Measurements from ENCODE around the gene PAK1.
A peak's percentile ranks its signal among the peaks of the same experiment; 100 is the strongest.
"Not testable (repeated sequence)": the region's sequence is repeated elsewhere in the genome, so short reads cannot be mapped to it uniquely, and the experiment has no call there.

The PAK1 gene

DNA sequence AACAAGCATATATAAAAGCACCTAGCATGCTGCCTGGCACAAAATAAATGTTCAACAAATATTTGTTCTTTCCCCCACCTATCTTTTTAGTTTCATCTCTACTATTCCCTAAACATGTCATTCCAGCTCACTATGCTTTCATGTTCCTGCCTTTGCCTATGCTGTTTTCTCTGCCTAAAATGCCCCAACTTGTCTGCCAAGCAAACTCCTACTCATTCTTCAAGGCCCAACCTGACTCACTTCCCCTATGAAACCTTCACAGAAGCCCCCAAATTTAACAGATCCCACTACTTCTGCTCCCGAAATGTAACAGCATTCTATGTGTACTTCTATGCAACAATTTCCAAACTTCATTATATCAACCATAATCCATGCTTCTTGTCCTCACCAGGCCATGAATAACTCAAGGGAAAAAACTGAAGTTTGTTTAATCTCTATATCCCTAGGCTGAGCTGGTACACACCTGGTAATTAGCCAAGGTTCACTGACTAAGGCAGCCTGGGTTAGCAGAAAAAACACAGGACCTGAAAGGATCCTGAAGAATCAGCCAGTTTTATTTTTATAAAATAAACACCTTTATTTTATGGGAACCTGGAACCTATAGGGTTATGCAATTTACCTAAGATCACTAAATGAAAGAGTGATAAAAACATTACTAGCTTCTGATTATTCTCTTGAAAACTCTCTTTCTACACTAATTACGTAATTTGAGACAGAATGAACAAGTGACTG, 72.2 kb downstream of the PAK1 start:
- DNase-seq (ENCODE audit: low spot score), result no peak

GRCh38 chr11:77400775-77401449, 73.0 kb downstream of the PAK1 start:
- DNase-seq (ENCODE audit: low spot score), result no peak

DNA sequence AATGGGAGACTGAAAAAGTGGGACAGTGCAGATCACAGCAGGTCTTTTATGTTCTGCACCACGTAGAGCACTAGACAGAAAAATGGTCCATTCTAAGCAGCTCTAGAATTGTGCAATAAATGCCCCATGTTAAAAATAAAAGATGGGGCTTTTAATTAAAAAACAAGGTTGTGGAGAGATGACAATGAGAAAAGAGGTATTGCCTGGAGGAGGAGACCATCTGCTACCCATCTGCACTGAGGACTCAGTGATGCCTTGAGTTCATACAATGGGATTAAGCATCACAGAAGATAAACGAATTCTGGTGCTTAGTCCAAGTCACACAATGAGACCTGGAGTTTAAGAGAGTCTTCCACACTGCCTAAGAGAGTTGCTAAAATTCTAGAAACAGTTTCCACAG, 73.6 kb downstream of the PAK1 start:
- no peak for DNase-seq (ENCODE audit: low spot score)

- no peak for DNase-seq (ENCODE audit: low spot score)
These were observed 76.3 kb downstream of the PAK1 start for GRCh38 chr11:77397631-77398030.

GRCh38 chr11:77396911-77397310, 77.0 kb downstream of the PAK1 start:
- no peak for DNase-seq (ENCODE audit: low spot score)

DNA sequence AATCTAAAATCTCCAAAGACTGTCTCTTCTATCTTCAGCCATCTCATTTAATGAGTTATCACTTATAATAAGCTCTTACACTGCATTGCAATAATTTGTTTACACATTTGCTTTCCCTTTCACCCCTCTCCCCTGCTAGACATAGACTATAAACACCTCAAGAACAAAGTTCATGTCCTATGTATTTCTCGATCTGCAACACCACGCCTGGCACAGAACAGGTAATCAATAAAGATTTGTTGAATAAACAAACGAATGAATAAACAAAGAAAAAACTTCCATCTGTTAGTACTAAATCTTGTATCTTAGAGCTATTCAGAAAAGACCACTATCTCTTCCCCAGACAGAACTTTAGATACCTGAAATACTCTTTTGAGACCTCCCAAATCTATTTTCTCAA, 77.6 kb downstream of the PAK1 start:
- no peak for DNase-seq (ENCODE audit: low spot score)

DNA sequence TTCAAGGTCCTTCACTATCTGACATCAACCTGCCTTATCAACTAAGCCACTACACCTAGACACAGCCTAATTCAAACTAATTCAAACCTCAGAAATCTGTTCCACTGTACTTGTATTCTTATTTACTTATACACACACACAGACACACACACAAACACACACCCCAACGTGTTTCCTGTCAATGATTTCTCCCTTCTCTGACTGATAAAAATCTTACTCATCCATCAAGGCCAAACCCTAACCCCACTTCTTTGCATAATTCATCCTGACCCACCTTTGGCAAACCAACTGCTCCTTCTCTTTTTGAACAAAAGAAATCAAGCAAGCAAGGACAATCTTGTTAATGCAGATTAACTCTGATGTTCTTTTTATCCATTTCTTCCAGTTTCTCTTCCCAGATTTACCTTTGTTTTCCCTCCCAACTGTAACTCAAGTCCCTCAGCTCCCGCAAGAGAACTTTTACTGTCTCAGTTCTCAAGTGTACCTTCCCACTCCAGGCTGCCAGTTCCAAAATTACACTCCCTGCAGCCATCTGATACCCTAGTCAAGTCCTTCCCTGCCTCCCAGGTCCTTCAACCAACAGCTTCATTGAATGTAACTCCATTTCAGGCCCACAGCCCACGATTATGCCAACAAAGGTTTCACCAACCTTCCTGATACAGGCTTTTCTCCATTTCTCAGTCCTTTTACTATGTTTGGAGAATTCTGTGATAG, 78.3 kb downstream of the PAK1 start:
- DNase-seq (ENCODE audit: low spot score), result no peak

DNA sequence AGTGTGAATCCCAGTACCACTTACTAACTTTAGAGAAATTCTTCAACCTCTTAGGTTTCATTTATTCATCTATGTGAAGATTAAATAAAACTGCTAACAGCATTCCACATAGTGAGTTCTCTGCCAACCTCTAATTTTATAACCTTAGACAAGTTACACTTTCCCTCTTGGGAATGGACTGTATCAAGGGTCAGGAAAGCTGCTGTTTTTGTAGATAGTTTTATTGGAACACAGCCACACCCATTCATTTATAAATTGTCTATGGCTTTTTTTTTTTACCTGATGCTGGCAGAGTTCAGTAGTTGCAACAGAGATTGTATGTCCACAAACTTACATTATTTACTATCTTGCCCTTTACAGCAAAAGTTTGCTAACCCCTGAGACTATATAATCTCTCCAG, 81.1 kb downstream of the PAK1 start:
- DNase-seq (ENCODE audit: low spot score), result no peak

DNA sequence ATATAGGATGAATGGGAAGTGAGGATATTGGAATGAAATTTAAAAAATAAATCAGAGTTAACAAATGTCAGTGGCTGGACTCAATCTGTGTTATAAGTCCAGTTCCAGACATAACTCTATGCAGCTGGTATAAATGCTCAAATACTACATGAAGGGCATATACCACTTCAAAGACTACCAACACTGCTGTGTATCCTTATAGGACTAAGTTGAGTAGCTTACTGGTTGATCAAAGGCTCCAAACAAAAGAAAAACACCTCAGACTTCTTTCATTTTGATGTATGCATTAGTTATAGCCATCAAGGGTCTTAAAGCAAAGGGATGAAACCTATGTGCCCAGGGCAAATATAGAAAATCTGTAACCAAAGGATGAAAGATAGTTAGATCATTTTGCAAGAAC, 86.2 kb downstream of the PAK1 start:
- no peak for DNase-seq (ENCODE audit: low spot score)

DNA sequence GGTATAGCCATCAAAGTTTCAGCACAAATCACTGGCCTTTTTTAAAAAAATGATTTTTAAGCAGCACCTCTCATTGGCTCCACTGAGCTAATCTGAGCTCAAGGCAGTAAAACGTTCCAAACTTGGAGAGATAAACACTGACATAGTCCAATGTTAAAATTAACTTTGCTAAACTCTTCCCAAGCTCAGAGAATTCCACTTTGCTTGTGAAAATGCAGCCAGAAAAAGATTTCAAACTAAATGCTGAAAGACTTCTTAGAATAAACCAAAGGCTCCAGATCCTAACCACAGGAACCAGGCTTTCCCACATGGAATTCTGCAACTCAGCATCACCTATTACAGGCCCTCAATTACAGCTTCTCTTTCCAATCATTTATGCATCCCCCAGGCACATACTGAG, 87.7 kb downstream of the PAK1 start:
- no peak for DNase-seq (ENCODE audit: low spot score)

DNA sequence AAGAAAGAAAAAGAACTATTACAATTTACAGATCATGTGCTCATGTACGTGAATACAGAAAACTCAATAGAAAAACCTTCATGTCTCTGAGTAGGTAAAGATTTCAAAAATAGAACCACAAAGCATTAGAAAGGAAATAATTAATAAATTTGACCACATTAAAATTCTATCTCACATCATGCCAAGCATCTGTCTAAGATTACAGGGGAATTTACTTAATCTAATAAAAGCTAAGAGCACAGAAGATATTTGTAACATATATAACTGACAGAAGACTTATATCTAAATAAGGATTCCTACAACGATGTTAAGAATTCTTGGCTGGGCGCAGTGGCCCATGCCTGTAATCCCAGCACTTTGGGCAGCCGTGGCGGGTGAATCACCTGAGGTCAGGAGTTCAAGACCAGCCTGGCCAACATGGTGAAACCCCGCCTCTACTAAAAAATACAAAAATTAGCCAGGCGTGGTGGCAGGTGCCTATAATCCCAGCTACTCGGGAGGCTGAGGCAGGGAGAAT, 88.6 kb downstream of the PAK1 start:
- DNase-seq (ENCODE audit: low spot score), result not testable (repeated sequence)

- no peak for DNase-seq (ENCODE audit: low spot score)
These were observed 89.3 kb downstream of the PAK1 start for GRCh38 chr11:77384571-77384970.

- DNase-seq (ENCODE audit: low spot score), result not testable (repeated sequence)
These were observed 90.5 kb downstream of the PAK1 start for GRCh38 chr11:77383349-77383748.

GRCh38 chr11:77381729-77382665, 91.9 kb downstream of the PAK1 start:
- peak; percentile 45 for DNase-seq (ENCODE audit: low spot score)

- no peak for DNase-seq (ENCODE audit: low spot score)
These were observed 94.0 kb downstream of the PAK1 start for GRCh38 chr11:77379934-77380333.

- no peak for DNase-seq (ENCODE audit: low spot score)
These were observed 94.6 kb downstream of the PAK1 start for GRCh38 chr11:77379253-77379652.

DNA sequence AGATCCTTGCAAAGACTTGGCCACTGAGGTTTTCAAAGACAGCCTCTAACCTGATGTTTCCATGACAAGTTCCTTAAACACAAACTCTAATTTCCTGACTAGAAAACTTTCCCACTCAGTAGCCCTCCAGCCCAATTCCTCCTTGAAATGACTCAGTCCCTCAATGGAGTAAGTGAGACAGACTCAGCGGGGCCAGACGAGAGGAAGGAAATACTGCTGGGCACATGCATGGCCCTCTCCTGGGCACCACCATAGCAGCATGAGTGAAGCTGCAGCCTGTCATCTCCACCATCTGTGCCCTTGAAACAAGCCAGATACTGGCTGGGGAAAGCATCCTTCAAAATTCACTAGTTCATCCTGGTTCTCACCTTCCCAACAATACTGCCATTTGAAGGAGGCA, 96.2 kb downstream of the PAK1 start:
- DNase-seq (ENCODE audit: low spot score), result no peak

- DNase-seq (ENCODE audit: low spot score), result peak; percentile 5
These were observed 98.8 kb downstream of the PAK1 start for GRCh38 chr11:77375107-77375506.

DNA sequence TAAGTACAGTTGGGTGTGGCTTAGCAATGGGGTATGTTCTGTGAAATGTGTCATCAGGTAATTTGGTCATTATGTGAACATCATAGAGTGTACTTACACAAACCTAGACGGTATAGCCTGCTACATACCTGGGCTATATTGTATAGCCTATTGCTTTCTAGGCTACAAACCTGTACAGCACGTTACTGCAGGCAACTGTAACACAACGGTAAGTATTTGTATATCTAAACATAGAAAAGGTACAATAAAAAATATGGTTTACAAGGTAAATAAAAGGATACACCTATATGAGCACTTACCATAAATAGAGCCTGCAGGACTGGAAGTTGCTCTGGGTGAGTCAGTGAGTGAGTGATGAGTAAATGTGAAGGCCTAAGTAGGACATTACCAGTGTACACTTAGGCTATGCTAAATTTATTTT, 99.3 kb downstream of the PAK1 start:
- DNase-seq (ENCODE audit: low spot score), result no peak

GRCh38 chr11:77374108-77374507, 99.8 kb downstream of the PAK1 start:
- DNase-seq (ENCODE audit: low spot score), result no peak

- no peak for DNase-seq (ENCODE audit: low spot score)
These were observed 101.2 kb downstream of the PAK1 start for GRCh38 chr11:77372726-77373125.

- DNase-seq (ENCODE audit: low spot score), result no peak
These were observed 102.2 kb downstream of the PAK1 start for GRCh38 chr11:77371646-77372045.
